Panc1 (cell line): ENCODE results near the gene PIK3AP1.

Experiments used
- CTCF ChIP-seq: fragments of 450-650 bp; IDR thresholded peaks from 2 replicates; pipeline ENCODE4 v1.5.1; 2017; ENCODE audit warnings: mild to moderate bottlenecking
- POLR2AphosphoS5 ChIP-seq: IDR thresholded peaks from 2 replicates; pipeline ENCODE4 v1.6.1; 2012; ENCODE audit warnings: mild to moderate bottlenecking, low read depth, low read length, moderate library complexity
- REST ChIP-seq, 2 experiments: IDR thresholded peaks; 2 replicates each; pipeline ENCODE4 v1.6.1; 2011 to 2012; ENCODE audit warnings: low read depth in 2 of 2, control low read depth in 1 of 2, low read length in 1 of 2, mild to moderate bottlenecking in 1 of 2, moderate library complexity in 1 of 2; ENCODE audit not compliant: insufficient read depth in 1 of 2
- SIN3A ChIP-seq: IDR thresholded peaks from 2 replicates; pipeline ENCODE4 v1.6.1; 2012; ENCODE audit warnings: low read depth, mild to moderate bottlenecking, low read length, moderate library complexity, borderline replicate concordance; ENCODE audit not compliant: insufficient read depth

GRCh38 chr10:96596422-96597407 is 123.6 kb downstream of the PIK3AP1 start:
- TF ChIP-seq SIN3A (no peak), CTCF (no peak), REST (IDR thresholded peaks at IDR 0.05; ENCODE audit: insufficient read depth in 1 of 2, low read depth in 2 of 2, low read length in 1 of 2) (no peak), POLR2AphosphoS5 (no peak)
